Activated CD4-positive, CD25-positive, alpha-beta regulatory T cell (primary cell): Measurements from ENCODE around the gene ARHGAP24.
"Not testable (repeated sequence)": the region's sequence is repeated elsewhere in the genome, so short reads cannot be mapped to it uniquely, and the experiment has no call there.

ENCODE experiments used
- DNase-seq, 4 experiments: peaks; one replicate each; lab custom pipeline; 2025; lab: John Stamatoyannopoulos, UW

Gene ARHGAP24

GRCh38 chr4:85815796-85816459 lies 341.0 kb downstream of the ARHGAP24 start:
- no peak for DNase-seq

DNA sequence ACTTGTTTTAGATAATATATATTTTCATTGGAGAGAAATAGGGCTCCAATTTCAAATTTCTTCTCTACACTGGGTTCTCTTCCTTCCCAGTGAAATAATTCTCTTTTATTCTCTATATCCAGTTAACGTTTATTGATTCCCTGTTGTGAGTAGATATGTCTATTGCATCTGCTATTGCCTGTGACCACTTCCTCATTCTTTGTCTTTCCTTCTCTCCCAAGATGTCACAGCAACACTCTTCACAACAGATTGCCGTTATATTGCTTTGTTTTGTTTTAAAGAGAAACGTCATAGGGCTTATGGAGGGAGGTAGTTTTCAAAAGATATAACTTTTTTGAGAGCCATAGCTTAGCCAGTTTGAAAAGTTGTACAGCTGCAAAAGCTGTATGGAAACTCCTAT lies 343.8 kb downstream of the ARHGAP24 start:
- no peak for DNase-seq

DNA sequence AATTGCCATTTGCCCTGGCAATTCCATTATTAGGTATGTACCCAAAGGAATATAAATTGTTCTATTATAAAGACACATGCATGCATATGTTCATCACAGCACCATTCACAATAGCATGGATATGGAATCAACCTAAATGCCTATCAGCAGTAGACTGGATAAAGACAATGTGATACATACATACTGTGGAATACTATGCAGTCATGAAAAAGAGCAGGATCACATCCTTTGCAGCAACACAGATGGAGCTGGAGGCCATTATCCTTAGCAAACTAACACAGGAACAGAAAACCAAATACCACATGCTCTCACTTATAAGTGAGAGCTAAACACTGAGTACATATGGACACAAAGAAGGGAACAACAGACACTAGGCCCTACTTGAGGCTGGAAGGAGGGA lies 345.2 kb downstream of the ARHGAP24 start:
- DNase-seq = not testable (repeated sequence)

DNA sequence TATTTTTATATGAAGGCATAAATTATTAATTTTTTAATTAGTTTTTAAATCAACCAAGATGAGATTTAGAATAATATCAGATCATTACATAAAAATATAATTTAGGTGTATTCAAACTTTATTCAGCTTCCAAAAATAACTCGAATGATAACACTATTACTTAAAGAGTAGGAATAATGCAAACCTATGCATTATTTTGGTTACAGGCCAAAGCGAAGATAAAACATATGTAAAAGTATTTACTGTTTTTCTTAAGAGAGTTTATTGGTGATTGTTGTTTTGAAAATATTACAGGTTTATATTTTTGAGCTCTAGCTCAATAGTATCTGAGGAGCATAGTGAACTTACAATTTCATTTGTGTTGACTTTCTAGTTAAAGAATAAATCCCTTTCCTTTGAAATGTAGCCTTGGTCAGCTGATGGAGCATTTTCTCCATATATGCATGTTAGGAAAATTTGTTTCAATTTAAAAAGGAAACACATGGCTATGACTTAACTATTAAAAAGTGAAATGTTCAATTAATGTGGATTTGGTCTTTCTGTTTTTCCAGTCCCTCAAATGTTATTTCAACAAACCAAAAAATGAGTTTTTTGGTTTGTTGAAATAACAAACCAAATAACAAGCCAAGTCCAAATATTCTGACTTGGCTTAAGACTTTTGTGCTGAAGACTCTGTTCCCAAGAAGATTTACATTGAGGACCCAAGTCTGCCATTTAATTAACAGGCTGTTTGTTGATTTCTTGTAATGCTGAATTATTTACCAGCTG lies 346.9 kb downstream of the ARHGAP24 start:
- no peak for DNase-seq

- no peak for DNase-seq
These were observed 348.3 kb downstream of the ARHGAP24 start for GRCh38 chr4:85823295-85823694.

DNA sequence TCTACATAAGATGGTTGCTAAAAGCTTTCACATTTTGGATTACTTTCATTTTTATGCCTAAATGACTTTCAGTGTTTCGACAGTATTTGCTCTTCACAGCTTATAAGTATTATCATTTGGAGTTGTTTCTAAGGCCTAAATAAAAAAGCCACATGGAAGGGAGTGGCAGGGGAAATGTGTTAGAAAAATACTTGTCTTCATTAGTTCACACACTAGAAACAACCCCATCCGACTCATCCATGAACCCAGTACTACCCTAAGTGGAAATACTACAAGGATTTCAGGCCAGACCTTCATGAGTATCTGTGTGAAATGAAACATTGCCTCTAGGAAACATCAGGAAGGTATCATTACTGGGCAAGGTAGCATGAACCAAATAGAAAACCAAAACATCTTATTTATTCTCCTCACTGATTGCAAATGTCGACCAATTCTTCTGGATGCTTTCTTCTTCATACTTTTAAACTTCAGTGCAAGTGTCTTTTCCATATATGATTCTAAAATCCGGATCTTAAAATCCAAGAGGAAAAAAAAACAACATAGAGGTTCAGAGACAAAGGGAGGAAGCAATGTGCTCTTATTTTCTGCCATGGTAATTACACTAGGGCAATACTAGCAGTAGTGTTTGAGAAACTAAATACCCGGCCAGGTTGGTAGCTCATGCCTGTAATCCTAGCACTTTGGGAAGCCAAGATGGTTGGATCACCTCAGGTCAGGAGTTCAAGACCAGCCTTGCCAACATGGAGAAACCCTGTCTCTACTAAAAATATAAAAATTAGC lies 349.4 kb downstream of the ARHGAP24 start:
- DNase-seq = no peak

DNA sequence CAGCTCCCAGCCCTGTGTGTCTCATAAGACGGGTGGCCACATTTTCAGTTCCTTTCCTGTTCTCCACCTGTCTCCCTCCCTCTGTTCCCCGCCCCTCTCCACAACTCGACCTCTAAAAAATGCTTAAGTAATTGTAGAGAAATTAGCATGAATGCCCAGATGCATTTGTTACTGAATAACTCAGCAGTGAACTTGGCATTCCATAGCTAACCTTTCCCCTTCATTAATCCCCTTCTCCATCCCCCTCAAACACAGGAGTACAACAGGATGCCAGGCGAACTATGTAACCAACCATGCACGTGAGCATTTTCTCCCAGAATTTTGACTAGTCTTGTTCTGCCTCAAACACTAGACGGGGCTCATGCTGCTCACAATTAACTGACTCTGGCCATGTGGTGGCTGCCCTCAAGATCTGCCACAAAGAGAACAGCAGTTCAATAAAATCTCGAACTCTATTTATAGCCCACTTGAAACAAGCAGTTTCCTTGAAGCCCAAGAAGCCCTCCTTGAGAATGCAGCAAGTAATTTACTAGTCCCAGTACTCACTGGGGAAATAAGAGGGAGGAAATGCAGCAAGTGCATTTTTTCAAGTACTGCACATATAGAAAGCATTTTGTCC lies 351.2 kb downstream of the ARHGAP24 start:
- DNase-seq = no peak

- no peak for DNase-seq
These were observed 353.3 kb downstream of the ARHGAP24 start for GRCh38 chr4:85828027-85828890.

GRCh38 chr4:85829276-85830051 lies 354.5 kb downstream of the ARHGAP24 start:
- DNase-seq = no peak

GRCh38 chr4:85831647-85832046 lies 356.7 kb downstream of the ARHGAP24 start:
- DNase-seq = no peak

DNA sequence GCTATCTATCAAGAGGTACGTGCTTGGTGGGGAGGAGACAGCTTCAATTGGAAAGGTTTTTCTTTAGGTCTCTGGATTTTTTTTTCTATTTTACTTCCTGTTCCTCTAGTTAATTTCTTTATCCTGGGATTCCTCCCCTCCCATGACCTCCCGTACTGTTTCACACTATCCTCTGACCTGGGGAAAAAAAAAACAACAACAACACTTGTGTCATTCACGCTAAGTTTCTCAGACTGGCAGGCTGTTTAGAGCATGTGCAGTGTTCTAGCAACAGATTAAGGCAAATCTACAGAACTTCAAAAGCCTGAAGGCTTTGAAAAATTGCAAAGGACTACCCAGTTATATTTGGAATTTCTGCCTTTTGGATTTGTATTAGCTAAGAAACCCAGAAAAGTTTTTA lies 358.4 kb downstream of the ARHGAP24 start:
- no peak for DNase-seq

- no peak for DNase-seq
These were observed 360.0 kb downstream of the ARHGAP24 start for GRCh38 chr4:85834934-85835333.

DNA sequence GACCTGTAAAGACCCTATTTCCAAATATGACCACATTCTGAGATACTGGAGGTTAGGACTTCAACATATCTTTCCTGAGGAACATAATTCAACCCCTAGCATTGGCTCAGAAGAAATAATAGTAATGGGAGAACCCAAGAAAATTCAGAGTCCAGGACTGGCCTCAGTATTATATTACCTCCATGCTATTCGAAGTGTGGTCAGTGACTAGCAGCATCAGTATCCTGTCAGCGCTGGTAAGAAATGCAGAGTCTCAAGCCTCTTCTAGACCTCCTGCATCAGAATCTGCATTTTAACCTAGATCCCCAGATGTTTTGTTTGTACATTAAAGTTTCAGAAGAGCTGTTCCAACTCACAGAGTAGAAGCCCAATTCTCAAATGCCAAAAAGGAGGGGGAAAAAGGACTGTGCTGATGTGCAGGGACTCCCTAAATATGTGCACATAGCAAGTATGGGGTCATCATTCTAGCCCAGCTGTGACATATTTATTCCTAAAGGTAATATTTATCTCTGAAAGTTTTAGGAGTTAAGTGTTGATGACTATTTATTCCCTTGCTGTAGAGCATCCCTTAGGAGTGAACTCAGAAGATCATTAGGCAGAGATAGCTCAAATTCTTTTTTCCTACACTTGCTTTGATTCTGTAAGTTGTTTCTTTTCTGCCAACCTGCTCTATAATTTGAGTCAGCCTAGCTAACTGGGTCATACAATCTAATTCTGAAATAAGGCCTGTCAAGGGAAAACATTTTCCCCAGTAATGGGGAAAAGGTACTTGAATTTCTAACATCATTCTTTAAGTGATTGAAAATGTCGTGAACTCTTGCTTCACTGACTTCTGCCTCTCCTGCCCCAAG lies 361.9 kb downstream of the ARHGAP24 start:
- no peak for DNase-seq

DNA sequence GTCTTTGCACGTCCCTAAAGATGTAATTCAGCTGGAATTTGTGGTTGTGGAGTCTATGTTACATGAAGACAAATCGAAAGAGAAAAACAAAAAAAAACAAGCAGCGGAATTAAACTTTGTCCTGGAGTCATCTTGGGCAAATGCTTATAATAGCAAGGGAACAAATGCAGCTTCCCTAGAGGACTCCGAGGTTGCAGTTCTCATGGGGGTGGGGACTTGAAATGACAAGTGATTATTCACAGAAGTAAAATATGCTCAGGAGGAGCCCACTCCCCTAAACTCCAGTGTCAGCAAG lies 362.4 kb downstream of the ARHGAP24 start:
- no peak for DNase-seq

- DNase-seq = not testable (repeated sequence)
These were observed 365.1 kb downstream of the ARHGAP24 start for GRCh38 chr4:85839981-85840451.

DNA sequence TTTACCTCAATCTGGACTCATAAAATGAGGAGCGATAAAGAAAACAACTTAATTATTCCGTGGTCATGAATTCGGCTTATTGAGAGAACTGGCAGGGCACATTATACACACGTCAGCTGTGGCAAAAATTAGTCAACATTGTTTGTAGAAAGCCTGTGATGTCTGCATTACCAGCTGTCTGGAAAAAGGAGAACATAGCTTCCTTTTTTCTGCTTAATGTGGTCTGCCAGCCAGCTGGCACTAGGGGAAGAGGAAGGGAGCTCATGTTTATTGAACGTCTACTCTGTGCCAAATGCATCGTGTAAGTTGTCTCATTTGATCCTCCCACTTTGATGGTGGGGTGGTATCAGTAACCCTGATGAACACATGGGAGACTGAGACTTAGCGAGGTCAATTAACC lies 367.6 kb downstream of the ARHGAP24 start:
- DNase-seq = no peak

- DNase-seq = not testable (repeated sequence)
These were observed 378.8 kb downstream of the ARHGAP24 start for GRCh38 chr4:85853740-85854139.

DNA sequence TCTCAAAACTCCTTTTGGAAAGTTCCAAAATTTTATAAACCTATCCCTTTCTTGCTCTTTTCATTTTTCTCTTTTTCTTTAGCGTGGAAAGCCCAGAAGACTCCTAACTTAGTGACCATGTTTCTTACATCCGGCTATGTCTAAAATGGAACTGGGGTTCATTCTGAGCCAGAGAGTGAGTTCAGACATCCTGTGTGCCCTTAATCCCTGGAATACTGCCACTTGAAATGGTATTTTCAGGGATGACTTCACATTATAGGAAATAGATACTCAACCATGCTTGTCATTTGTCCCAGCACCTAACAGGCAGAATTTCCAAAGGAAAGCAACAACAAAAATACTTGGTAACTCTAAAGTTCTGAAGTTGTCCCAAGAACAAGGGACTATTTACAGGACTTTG lies 379.6 kb downstream of the ARHGAP24 start:
- no peak for DNase-seq

DNA sequence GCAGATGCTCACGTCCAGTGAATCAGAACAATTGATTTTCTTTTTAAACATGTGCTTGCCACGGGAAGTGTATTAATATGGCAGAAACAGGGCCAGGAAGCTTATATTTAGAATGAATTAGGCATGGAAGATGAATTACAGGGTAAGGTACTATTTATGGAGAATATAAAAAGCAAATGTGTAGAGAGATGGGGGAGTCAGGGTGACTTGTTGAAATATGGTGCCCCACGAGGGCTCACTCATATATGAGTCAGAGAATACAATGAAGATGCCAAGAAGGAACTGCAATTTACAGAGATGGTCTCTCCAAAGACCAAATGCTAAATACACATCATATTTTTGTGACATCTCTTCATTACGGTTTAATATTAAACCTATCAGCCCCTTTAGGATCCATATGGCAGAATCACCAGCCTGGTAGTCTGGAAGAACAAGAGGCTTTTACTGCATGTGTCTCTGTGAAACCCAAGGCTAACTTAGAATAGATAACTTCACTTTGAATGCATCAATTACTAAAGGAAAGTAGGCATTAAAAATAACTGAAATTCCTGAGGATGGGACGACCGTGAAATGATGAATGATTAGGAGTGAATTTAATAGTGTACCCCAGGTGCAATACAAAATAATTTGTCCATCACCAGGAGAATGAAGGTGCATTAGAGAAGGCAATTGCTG lies 385.3 kb downstream of the ARHGAP24 start:
- DNase-seq = no peak
